WI38 (cell line): ENCODE data around the gene ACADL.
A peak's percentile ranks its signal among the peaks of the same experiment; 100 is the strongest.

Source experiments
- H3K4me3 ChIP-seq: 2 replicates; pipeline ENCODE4 v1.5.1; 2011; ENCODE audit warnings: low read depth, mild to moderate bottlenecking, control low read depth, low read length
- TF ChIP-seq, protein P1 (sequence below): IDR thresholded peaks from 2 replicates; pipeline ENCODE4 v1.5.1; 2012; ENCODE audit warnings: low read depth, mild to moderate bottlenecking, control low read depth, low read length

ACADL gene

DNA sequence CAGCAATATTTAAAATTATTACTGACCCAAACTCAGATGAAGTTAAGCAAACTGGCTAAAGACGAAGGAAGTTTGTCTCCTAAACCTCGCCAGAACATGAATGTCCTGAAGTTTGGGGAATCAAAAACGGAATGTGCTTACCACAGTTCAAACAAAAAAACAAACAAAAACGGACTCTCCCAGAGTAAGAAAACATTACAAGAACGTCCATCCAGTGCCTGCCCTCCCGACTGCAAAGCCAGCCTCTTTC is 55.1 kb downstream of the ACADL start:
- peak overlapping the region; percentile 78 for H3K4me3 ChIP-seq
- TF ChIP-seq, protein P1, sequence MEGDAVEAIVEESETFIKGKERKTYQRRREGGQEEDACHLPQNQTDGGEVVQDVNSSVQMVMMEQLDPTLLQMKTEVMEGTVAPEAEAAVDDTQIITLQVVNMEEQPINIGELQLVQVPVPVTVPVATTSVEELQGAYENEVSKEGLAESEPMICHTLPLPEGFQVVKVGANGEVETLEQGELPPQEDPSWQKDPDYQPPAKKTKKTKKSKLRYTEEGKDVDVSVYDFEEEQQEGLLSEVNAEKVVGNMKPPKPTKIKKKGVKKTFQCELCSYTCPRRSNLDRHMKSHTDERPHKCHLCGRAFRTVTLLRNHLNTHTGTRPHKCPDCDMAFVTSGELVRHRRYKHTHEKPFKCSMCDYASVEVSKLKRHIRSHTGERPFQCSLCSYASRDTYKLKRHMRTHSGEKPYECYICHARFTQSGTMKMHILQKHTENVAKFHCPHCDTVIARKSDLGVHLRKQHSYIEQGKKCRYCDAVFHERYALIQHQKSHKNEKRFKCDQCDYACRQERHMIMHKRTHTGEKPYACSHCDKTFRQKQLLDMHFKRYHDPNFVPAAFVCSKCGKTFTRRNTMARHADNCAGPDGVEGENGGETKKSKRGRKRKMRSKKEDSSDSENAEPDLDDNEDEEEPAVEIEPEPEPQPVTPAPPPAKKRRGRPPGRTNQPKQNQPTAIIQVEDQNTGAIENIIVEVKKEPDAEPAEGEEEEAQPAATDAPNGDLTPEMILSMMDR: no peak

DNA sequence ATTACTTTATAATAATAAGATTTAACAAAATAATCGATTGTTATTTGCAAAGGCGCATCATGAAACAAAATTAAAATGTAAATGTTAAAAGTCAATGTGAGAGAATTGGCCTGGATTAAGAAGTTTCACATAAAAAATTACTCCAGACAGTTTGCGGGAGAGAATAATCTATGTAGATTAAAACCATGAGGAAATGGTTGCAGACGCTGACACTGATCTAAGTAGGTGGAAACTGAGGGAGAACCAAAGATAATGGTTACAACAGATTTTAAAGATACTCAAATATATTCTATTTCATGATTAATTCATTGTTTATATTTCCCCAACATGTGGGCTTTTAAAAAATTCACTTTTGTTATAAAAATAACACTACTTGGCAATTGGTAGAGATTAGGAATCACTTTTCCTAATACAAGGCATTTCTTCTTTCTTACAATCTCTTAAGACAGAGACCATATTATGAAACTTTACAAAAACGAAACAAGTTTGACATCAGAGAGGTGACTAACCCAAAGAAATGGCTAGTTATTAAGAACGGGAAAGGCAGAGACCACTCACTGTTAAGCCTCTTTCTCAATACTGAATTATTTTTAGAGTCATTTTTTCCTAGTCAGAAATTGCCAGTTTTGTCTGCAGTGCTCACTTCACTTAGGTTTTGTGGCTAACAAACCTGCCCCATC is 55.6 kb downstream of the ACADL start:
- peak overlapping the region; percentile 78 for H3K4me3 ChIP-seq
- TF ChIP-seq, protein P1: no peak

DNA sequence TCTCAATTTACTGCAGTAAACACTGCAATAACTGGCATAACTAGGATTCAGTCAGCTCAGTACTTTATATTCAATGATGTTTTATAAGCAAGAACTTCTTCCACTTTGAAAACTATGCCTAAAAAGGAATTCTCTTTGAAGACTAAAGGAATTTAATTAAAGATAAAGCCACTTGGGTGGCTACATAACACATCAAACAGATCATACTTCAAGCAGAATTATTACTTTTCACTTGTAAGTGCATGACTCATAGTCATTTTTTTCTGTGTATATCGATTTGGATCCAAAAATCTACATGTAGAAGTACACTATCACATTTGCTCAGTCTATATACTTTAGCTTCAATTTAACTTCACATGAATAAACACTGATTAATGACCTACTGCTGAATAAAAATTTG is 58.0 kb downstream of the ACADL start:
- no peak overlapping the region for H3K4me3 ChIP-seq
- TF ChIP-seq, protein P1: no peak

DNA sequence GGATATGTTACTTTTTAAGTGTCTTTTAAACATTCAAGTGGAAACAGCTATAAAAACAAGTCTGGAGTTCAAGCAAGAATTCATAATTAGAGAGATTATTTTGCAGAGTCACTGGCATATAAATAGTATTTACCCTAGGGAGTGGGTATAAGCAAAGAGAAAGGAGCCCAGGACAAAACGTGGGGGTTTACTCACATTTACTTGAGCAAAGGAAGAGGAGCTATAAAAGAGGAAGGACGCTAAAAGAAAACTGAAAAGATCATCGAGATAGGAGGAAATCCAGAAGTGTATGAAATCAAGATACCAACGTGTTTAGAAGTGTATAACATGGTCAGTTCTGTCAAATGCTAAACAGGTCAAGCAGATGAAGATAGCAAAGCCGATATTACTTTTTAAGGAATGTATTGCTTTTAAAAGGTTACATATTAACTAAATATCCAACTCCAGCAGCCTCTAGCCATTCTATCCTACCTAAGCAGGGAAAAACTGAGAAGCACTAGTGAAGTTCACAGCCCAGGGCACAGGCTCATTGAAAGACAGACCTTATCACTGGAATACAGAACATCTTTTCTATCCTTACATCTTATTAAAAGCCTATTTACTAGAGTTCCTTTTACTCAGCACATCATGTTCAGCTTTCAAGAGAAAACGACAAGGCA is 62.7 kb downstream of the ACADL start:
- TF ChIP-seq, protein P1: no peak
- H3K4me3 ChIP-seq: no peak overlapping the region

DNA sequence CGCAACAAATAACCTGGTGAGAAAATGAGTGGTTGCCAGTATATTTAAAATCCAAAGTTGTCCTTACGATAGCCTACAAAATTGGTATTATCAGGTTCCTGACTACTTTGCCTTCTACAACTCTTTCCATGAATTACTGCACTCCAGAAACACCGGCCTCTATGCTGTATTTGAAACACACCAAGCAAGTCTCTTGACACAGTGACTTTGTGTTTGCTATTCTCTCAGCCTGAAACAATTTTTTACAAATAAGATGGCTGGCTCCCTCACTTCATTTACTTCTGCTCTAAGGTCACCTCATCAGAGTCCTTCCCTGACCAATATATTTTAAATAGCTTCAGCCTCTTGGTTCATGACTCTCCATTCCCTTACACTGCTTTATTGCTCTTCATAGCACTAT is 66.2 kb downstream of the ACADL start:
- TF ChIP-seq, protein P1: no peak

DNA sequence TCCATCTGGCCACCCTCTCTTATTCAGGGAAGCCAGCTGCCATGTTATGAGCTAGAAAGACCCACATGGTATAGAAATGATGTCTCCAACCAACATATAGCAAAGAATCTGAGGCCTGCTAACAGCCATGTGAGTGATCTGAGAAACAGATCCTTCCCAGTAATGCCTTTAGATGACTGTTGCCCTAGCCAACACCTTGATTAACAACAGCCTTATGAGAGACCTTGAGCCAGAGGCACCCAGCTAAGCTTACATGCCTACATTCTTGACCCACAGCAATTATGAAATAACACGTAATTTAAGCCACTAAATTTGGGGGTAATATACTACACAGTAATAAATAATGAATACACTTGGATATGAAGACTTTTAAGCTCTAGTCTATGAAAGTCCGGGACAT is 67.0 kb downstream of the ACADL start:
- no peak overlapping the region for H3K4me3 ChIP-seq
- TF ChIP-seq, protein P1: no peak

More for the DNA sequence above, 66.2 kb downstream of the ACADL start:
- no peak overlapping the region for H3K4me3 ChIP-seq

DNA sequence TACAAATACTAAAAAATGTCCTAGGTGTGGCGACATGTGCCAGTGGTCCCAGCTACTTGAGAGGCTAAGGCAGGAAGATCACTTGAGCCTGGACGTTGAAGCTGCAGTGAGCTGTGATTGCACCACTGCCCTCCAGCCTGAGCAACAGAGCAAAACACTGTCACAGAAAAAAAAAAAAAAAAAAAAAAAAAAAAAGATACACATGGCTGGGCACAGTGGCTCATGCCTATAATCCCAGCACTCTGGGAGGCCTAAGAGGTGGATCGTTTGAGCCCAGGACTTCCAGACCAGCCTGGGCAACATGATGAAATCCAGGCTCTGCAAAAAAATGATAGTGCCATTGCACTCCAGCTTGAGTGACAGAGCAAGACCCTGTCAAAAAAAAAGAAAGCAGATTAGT is 67.7 kb downstream of the ACADL start:
- H3K4me3 ChIP-seq: no peak overlapping the region
- TF ChIP-seq, protein P1: no peak
